IPS DF 4.7 (cell line): Measurements from ENCODE around the gene ALDH4A1.

ENCODE experiments used
- DNase-seq: peaks from one replicate; pipeline ENCODE4 v3.0.0-alpha.2; 2013; ENCODE audit warnings: low spot score; ENCODE audit errors: extremely low read depth

ALDH4A1 gene

GRCh38 chr1:18902523-18903290 lies at the start of gene ALDH4A1:
TSS of gene ALDH4A1 (minus strand) at chr1:18902555. CDS start at chr1:18902523, 32 bp downstream.
- peak; percentile 94 for DNase-seq

- no peak for DNase-seq
Observed at GRCh38 chr1:18951818-18952391, 49.5 kb upstream of the ALDH4A1 start.

GRCh38 chr1:18951416-18951815 lies 49.1 kb upstream of the ALDH4A1 start:
- DNase-seq: no peak

GRCh38 chr1:18950401-18951026 lies 48.2 kb upstream of the ALDH4A1 start:
- no peak for DNase-seq

- no peak for DNase-seq
Observed at GRCh38 chr1:18949686-18950400, 47.5 kb upstream of the ALDH4A1 start.

GRCh38 chr1:18948913-18949685 lies 46.7 kb upstream of the ALDH4A1 start:
- DNase-seq: no peak

- DNase-seq: no peak
Observed at GRCh38 chr1:18948048-18948912, 45.9 kb upstream of the ALDH4A1 start.

GRCh38 chr1:18947570-18947969 lies 45.2 kb upstream of the ALDH4A1 start:
- DNase-seq: no peak

- DNase-seq: no peak
Observed at GRCh38 chr1:18946550-18947381, 44.4 kb upstream of the ALDH4A1 start.

GRCh38 chr1:18945401-18945849 lies 43.1 kb upstream of the ALDH4A1 start:
- DNase-seq: no peak

- DNase-seq: no peak
Observed at GRCh38 chr1:18944810-18945209, 42.5 kb upstream of the ALDH4A1 start.

- DNase-seq: no peak
Observed at GRCh38 chr1:18943914-18944572, 41.7 kb upstream of the ALDH4A1 start.

GRCh38 chr1:18943162-18943561 lies 40.8 kb upstream of the ALDH4A1 start:
- no peak for DNase-seq

- no peak for DNase-seq
Observed at GRCh38 chr1:18942340-18942739, 40.0 kb upstream of the ALDH4A1 start.

GRCh38 chr1:18941221-18942141 lies 39.1 kb upstream of the ALDH4A1 start:
- DNase-seq: no peak

GRCh38 chr1:18940303-18941020 lies 38.1 kb upstream of the ALDH4A1 start:
- no peak for DNase-seq
